GM19099 (cell line): ENCODE results near the gene MMS22L.

Experiments used
- POLR2A ChIP-seq: IDR thresholded peaks from 3 replicates; pipeline ENCODE4 v1.6.1; 2011; ENCODE audit warnings: low read depth; ENCODE audit not compliant: insufficient read length; ENCODE audit errors: extremely low read depth

The MMS22L gene, protein sequence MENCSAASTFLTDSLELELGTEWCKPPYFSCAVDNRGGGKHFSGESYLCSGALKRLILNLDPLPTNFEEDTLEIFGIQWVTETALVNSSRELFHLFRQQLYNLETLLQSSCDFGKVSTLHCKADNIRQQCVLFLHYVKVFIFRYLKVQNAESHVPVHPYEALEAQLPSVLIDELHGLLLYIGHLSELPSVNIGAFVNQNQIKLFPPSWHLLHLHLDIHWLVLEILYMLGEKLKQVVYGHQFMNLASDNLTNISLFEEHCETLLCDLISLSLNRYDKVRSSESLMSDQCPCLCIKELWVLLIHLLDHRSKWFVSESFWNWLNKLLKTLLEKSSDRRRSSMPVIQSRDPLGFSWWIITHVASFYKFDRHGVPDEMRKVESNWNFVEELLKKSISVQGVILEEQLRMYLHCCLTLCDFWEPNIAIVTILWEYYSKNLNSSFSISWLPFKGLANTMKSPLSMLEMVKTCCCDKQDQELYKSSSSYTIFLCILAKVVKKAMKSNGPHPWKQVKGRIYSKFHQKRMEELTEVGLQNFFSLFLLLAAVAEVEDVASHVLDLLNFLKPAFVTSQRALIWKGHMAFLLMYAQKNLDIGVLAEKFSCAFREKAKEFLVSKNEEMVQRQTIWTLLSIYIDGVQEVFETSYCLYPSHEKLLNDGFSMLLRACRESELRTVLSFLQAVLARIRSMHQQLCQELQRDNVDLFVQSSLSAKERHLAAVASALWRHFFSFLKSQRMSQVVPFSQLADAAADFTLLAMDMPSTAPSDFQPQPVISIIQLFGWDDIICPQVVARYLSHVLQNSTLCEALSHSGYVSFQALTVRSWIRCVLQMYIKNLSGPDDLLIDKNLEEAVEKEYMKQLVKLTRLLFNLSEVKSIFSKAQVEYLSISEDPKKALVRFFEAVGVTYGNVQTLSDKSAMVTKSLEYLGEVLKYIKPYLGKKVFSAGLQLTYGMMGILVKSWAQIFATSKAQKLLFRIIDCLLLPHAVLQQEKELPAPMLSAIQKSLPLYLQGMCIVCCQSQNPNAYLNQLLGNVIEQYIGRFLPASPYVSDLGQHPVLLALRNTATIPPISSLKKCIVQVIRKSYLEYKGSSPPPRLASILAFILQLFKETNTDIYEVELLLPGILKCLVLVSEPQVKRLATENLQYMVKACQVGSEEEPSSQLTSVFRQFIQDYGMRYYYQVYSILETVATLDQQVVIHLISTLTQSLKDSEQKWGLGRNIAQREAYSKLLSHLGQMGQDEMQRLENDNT

DNA sequence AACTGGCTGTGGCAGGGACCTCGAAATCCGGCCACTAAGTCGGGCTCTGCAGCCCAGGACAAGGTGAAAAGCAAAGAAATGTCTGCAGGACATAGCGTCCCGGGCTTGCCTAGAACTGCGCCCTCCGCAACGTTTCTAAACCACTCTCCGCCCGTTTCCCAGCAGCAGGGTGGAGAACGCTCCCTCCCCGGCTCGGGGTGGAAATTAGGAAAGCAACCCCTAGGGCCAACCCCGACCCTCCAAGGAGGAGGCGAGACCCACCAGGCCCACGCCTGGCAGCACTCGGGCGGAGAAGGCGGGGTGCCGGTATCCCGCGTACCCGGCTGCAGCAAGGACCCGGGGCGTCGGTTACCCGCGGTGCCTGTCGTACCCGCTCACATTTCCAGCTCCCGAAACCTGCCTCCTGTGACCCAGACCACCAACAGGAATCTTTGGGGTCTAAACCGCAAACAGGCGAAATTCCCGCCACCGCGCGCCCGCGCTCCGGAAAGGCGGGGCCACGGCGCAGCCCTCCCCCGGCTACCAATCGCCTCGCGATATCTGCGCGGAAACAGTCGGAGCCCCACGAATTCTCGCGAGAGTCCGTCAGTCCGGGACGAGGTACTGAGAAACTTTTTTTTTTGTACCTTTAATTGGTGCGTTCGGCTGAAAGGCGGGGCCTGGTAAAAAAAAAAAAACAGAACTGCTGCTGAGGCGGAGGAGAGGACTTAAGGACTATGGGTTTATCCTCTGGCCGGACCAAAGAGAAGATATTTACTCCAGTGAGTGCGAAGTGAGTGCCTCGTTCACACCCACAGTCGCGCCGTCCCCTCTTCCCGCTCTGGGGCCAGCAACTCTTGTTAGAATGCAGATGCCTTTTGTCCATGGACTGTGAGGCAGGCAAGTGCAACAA lies at the start of gene MMS22L:
TSS of gene MMS22L (minus strand) at position 491 of the 892 bp plus-strand sequence. CDS start 739 bp downstream, outside the sequence.
- peak; percentile 58 for TF ChIP-seq POLR2A

DNA sequence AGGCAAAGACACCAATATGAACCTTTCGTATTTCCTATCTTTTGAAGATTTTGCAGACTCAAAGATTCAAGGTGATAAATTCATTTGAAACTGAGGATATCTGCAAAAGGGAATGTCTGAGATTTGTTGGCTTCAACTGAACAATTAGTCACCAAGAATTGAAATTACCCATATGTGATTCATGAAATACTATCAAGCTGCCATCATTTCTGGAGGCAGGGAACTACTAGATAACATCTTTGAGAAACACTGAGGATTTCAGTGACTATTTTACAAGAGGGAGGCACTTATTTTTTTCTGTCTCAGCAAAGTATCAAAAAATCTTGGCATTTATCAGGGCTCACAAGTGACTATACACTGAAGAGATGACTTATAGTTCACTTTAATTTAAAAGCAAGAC lies 39.8 kb upstream of the MMS22L start:
- no peak for TF ChIP-seq POLR2A

DNA sequence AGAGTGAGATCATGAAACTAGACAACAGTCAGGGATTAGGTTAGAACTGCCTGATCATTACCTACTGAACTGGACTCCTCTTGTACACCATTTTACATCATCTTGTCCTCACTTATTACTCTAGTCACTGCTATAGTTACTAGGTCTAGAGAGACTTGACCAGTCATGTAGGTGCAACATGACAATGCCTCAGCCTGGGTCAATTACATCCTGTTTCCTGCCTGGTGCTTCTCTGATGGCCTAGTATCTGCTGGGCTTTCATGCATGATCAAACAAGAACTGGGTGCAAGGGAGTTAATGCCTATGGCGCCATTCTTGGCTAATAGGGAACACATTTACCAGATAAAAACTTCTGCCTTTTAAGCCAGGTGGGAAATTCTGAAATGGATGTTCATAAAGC lies 39.2 kb upstream of the MMS22L start:
- no peak for TF ChIP-seq POLR2A

DNA sequence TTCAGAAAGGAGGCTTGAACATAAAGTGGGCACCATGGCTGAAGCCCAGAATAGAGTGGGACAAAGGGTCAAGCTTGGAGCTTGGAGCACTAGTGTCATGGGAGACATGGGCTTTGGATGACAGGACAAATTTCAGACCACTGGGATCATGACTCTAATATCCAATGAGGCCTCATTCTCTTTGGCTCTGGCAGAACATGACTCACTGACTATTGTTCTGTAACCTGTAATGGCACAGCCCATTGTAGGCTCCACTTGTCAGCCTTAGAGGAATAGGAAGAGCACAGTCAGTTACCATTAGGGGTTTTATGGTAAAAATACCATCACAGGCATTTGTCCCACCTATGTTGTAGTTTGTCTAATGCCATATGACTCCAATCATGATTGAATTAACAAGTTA lies 34.0 kb upstream of the MMS22L start:
- no peak for TF ChIP-seq POLR2A

DNA sequence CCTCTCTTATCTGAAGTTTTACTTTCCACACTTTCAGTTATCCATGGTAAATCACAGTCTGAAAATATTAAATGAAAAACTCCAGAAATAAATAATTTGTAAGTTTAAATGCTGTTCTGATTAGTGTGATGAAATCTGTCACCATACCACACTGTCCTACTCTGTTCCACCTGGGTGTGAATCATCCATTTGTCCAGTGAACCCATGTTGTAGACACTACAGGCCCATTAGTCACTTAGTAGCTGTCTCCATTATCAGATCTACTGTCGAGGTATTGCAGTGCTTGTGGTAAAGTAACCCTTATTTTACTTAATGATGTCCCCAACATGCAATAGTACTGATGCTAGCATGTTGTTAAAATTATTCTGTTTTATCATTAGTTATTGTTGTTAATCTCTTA lies 29.2 kb upstream of the MMS22L start:
- TF ChIP-seq POLR2A, result no peak

DNA sequence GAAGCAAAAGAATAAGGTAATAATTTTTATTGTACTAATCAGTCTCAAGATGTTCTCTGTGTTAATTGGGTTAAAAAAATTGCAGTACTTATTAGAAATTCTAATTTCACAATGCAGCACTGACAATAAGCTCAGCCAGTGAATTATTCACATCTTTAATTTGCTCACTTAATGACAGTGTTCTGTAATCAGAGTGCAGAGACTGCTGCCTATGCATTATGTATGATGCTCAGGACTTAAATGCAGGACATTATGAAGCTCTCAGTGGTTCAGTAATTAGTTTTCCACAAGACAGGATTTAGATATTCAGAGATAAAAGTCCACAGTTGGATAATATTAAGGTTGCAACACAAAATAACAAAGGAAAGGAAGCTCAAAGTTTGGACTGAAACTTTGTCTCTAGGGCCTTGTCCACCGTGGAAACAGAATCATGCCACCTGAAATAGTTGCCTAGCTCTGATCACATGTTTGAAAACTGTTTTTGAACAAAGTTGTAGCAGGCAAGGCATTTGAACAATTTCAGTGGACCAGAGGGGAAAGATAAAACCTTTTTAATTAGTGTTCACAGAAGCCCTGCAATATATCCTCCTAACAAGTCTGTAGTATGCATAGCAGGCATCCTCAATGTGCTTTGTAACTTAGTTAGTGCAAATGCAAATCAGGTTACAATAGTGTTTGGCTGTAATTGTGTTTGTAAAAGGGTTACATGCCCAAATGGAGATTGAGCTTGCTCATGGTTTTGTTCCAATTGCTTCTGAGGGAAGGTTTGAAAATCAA lies 23.7 kb upstream of the MMS22L start:
- TF ChIP-seq POLR2A, result no peak

DNA sequence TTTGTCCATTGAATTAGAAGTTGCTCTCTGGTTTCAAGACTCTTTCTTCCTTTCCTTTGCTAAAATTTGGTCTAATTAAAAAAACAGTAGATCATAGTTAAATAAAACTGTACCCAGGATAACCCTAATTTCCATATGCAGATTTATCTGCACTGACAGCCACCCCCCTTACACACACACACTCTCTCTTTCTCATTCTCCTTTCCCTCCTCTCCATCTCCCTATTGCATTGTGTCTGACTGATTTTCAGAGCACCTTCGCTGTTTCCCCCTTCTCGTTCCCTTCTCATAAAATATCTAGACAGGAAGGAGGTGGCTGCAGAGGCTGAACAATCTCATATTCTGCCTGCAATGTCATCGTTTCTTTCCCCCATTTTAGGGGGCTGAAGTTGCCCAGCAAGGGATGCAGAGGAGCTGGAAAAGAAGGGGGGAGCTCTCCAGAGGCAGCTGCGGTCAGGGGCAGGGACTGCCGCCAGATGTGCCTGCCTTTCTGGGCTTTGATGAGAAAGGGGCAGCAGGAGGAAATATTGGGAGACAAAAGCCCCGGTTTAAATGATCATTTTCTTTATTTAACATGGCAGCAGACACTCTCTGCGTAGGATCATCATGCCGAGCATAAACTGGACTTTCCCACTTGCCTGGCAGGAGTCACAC lies 22.5 kb upstream of the MMS22L start:
- TF ChIP-seq POLR2A, result no peak

DNA sequence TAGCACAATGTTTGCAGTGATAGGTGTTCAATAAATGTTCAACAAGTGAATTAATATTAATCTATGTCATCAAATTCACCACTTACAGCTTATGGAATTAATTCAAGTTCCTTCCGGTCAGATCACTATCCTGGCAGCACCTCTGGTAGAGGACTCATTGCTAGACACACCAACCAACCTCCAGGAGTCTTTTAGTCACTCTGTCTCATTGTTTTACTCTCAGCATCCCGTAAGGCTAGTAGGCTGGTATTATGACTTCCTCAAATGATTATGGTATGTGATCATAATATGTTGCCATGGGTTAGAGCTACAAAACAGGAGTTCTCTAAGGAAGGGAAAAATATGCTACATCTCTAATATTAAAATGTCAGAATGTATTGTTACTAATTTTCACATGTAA lies 21.7 kb upstream of the MMS22L start:
- no peak for TF ChIP-seq POLR2A

DNA sequence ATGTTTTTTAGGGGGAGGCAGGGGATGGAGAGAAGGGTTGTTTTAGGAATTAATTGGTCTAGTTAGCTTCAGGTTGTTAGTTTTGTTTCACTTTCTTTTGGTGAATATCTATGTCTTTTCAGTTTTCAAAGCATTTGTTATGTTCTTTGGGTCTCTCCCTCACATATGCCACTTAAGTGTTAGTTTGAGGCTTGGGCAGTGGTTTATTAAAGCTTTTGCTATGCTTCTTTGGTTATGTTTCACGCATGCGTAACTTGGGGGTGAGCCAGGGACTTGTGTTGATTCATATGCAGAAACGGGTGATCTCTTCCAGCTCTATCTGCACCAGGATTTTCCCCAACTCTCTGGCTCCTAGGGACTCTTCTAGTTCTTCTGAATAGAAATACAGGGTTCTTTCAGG lies 11.4 kb upstream of the MMS22L start:
- TF ChIP-seq POLR2A, result no peak

DNA sequence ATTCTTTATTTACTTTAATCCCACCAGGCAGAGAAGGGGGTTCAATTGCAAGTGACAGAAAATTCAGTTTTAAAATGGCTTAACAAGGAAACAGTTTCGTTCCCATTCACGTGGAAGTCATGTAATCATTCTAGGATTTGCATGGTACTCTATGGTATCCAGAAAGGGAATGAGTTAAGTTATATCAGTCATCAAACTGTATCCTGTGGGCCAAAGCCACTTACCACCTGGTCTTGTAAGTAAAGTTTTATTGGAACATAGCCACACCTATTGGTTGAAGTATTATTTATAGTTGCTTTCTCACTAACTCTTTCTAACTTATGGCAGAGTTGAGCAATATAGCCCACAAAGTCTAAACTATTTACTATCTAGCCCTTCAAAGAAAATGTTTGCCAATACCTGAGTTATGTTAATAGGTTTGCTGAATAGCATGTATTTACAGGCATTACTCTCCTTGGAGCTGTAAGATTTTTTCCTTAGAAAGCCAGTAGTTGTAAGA lies 10.2 kb upstream of the MMS22L start:
- no peak for TF ChIP-seq POLR2A

DNA sequence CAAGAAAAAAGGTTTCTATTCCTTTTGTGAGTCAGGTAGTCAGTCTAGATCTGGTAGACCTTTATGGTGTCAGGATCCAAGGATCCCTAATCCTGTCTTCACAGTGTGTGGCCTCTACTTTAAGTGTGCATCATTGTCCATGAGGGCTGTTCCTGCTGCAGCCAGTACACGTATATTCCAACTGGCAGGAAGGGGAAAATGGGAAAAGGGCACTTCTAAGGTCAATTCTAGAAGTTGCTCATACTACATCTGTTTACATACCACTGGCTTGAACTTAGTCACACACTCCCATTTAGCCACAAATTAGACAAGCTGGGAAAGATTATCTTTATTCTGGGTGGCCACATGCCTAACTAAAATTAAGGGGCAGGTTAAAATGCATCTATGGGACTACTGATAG lies 9.7 kb upstream of the MMS22L start:
- no peak for TF ChIP-seq POLR2A

DNA sequence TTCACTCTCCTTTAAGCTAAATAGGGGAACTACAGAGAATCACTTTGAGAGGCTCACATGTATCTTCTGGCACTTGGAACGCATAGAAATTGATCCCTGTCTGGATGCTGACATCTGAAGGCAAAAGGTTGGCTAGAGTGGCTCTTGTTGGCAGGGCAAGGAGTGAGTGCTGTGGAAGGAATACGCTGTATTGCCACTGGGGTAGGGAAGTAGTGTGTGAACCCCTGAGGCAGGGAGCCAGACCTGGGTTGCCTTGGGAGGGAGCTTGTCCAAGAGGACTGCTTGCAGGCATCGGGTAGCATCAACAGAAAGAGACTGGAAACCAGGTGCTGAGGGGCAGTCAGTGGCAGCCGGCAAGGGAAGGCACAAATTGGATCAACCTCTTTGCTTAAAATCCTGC lies 8.9 kb upstream of the MMS22L start:
- no peak for TF ChIP-seq POLR2A

DNA sequence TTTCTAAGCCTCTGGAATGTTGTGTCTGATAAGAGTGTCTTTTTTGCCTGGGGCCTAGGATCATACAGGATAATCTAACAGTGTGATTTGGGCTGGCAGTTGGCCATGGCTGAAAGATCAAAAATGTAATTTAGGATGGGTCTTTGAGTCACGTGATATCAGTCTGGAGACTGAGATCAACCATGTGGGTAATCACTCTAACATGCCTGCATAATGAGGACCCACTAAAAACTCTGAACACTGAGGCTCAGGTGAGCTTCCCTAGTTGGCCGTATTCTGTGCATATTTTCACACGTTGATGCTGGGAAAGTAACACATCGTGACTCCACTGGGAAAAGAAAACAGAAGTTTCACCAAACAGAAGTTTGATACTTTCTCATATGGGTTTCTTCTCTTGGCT lies 6.3 kb upstream of the MMS22L start:
- no peak for TF ChIP-seq POLR2A

DNA sequence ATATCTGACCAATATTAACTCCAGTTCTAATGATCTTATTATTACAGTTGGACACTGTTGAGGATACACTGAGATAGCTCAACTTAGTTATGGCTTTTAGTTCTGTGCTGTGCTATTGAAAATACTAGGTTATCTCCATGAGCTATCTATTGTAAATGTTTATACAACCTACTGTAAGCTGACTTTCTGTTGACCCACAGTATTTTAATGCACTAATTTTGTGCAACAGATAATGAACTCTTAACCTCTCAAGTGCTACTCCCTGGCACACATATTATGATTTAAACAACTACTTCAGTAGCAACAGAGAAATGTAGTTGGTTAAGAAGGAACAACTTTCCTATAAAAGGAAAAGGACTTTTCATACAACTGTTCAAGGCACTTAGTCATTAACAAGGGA lies 5.2 kb upstream of the MMS22L start:
- no peak for TF ChIP-seq POLR2A
